HG02981 (cell line): ENCODE measurements around the gene ALAD.
A peak's percentile ranks its signal among the peaks of the same experiment; 100 is the strongest.
"Not testable (repeated sequence)": the region's sequence is repeated elsewhere in the genome, so short reads cannot be mapped to it uniquely, and the experiment has no call there.

Experiments used
- ATAC-seq: cut with Tn5 transposase; IDR thresholded peaks from one replicate; pipeline ENCODE4 v1.9.1; 2021; ENCODE audit warnings: mild to moderate bottlenecking, moderate library complexity; ENCODE audit not compliant: unreplicated experiment

ALAD gene

GRCh38 chr9:113401027-113401792, at the start of gene ALAD:
Gene ALAD (minus strand): TSS chr9:113401284. CDS start chr9:113393559, 7,725 bp downstream.
- peak; percentile 100 for ATAC-seq

DNA sequence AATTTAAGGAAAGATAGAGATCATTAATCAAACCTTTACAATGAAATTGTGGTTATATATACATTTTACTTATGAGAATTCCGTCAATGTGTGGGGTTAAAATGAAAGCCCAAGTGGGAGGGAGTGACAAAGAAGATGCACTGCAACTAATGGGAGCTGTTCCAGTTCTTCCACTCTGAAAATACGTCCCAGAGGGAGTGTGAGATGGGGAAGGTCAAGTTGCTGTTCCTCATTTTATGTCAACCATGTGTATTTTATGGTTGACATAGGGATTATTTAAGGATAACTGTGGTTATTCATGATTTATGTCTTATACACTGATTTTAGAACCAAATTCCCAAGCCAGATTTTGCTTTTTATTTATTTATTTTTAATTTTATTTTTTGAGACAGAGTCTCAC, 48.3 kb upstream of the ALAD start:
- ATAC-seq: no peak

DNA sequence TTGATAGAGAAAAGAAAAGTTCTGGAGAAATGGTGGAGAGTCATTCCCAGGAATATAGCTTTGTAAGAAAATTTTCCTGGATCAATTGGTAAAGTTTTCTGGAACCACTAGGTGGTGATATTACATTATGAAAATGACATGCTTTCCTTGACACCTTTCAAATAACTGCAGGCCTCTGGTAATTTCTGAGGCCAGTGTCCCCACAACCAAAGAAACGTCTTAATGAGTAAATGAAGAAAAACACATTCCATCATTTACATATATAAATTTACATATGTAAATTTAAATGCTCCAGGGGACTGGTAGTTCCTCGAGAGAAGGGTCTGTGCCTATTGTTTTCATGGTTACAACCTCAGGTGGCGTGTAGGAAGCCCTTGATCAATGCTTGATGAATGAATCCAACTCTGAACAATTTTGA, 45.2 kb upstream of the ALAD start:
- no peak for ATAC-seq

- no peak for ATAC-seq
Measured at GRCh38 chr9:113444736-113445135, 43.7 kb upstream of the ALAD start.

- ATAC-seq: not testable (repeated sequence)
Measured at GRCh38 chr9:113437716-113438115, 36.6 kb upstream of the ALAD start.

GRCh38 chr9:113436728-113437515, 35.8 kb upstream of the ALAD start:
- ATAC-seq: no peak

- ATAC-seq: no peak
Measured at GRCh38 chr9:113431191-113431590, 30.1 kb upstream of the ALAD start.

DNA sequence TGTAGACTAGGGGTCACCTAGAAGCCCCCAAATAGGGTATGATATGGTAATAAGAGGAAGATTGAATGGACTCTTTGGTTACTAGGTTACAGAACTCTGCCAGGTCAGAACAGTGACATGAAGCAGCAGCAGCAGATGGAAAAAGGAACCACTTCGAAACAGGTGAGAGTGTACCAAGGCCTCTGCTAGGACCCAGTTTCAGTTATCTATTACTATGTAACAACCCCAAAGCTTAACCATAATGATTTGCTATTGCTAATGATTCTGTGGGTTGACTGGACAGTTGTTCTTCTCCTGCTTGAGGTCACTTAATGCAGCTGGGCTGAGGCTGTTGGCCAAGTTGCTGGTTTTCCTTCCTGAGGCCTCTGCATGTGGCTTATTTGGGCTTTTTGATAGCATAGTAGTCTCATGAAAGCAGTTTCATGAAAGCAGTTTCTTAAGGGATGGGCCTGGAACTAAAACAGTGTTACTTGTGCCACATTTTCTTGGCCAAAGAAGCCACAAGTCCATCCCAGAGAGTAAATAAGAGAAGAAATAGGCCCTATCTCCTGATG, 27.1 kb upstream of the ALAD start:
- peak; percentile 68 for ATAC-seq

- ATAC-seq: no peak
Measured at GRCh38 chr9:113427629-113428028, 26.5 kb upstream of the ALAD start.

DNA sequence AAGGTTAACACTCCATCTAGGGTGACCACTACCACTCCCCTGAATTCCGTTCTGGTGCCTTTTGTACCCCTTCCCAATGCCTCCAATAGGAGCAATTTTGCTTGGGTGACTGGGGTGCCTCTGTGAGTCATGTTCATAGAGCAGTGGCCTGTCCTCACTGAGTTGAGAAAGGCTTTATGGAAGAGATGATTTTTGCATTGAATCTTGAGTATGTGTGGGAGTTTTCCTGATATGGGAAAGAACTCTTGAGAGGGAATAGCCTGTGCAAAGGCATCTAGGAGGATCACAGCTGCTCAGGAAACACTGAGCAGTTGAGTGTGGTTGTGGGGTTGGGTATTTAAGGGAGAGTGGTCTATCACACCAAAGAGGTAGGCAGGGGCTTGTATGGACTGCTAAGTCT, 25.6 kb upstream of the ALAD start:
- no peak for ATAC-seq

DNA sequence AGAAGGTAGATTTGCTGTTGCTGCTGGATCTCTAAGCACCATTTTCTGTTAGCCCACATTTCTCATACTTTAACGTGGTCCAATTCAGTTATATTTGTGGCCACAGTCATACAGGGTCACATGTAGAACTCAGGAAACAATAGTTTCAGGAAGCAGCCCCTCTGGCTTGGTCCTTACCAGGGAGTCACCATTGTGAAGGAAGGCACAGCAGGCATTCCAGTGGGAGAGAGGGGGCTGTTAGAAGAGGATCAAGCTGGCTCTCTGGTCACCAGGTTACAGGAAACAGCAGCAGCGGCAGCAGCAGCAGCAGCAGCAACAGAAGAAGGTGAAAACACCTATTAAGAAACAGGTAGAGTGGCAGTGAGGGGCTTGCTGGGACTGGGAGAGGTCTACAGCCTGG, 24.0 kb upstream of the ALAD start:
- ATAC-seq: no peak

GRCh38 chr9:113421726-113422125, 20.6 kb upstream of the ALAD start:
- no peak for ATAC-seq

DNA sequence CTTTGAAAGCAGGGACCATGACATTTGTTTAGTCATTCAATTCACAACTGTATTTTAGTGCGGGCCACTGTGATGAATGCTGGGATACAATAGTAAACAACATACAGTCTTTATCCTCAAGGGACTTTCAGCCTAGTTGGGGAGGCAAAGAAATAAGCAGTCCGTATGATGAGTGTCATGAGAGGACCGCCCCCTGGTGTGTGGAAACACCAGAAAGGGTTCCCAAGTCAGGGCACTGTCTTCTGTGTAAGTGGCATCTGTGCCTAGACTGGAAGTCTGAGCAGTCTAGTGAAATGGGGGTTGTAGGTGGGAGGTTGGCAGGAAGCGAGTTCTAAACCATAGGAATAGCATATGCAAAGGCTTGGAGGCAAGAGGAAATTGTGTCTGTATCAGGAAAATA, 16.3 kb upstream of the ALAD start:
- no peak for ATAC-seq

DNA sequence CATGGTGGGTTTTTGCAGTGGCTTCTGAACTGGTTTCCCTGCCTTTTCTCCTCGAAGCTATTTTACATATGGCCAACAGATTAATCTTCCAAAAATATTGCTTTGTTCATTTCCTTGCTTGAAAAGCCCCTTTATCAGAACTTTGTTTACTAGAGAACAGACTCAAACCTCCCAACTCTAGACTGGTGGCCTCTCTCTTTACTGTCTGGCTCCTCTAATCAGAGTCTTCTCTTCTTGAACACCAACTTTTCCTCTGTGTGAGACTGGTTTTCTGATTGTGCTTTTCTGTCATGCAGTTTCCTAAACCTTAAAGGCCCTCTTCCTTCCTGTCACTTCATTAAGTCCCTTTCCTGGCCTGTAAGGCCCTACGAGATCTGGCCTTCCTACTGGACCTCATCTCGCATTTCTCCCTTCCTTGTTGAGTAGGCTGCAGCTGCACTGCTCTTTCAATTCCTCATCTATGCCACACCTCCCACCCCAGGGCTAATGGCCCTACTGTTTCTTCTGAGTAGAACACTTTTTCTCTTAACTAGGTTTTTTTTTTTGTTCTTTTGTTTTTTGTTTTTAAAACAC, 15.2 kb upstream of the ALAD start:
- peak; percentile 96 for ATAC-seq

GRCh38 chr9:113410207-113410864, 9.3 kb upstream of the ALAD start, which contains the start of the genes C9orf43 and POLE3:
Gene C9orf43 (plus strand): TSS chr9:113410747. CDS start chr9:113413494, 2,747 bp downstream.
Gene POLE3 (minus strand): TSS chr9:113410675. CDS start chr9:113410293, 382 bp downstream.
- peak; percentile 91 for ATAC-seq

- ATAC-seq: peak; percentile 1
Measured at GRCh38 chr9:113409883-113410206, 8.8 kb upstream of the ALAD start.

- ATAC-seq: no peak
Measured at GRCh38 chr9:113409481-113409880, 8.4 kb upstream of the ALAD start.

GRCh38 chr9:113406873-113407511, 5.9 kb upstream of the ALAD start:
- ATAC-seq: peak; percentile 33

DNA sequence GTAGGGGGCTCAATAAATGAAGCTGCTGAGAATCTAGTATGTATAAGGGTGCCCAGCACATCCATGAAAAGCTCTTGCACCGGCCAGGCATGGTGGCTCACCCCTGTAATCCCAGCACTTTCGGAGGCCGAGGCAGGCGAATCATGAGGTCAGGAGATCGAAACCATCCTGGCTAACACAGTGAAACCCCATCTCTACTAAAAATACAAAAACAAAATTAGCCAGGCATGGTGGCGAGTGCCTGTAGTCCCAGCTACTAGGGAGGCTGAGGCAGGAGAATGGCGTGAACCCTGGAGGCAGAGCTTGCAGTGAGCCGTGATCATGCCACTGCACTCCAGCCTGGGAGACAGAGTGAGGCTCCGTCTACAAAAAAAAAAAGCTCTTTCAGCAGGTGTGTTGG, 5.3 kb upstream of the ALAD start:
- ATAC-seq: not testable (repeated sequence)

DNA sequence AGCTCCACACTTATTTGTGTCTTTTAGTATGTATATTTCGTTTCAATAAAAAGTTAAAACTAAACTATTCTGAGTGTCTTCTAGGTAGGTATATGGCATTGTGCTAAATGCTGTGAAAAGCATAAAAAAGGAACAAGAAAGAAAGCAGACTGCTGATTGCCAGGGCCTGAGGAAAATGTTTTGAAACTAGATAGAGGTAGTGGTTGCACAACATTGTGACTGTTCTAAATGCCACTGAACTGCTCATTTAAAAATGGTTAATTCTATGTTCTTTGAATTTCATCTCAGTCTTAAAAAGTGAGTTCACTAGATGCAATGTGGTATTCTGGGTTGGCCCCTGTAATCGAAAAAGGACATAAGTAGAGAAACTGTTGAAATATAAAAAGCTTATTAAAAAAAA, 2.6 kb upstream of the ALAD start:
- no peak for ATAC-seq
